GF-D8 (cell line): ENCODE results near the gene PARD3.

Experiments used
- DNase-seq: peaks from one replicate; lab custom pipeline; 2025; lab: John Stamatoyannopoulos, UW

PARD3 gene

DNA sequence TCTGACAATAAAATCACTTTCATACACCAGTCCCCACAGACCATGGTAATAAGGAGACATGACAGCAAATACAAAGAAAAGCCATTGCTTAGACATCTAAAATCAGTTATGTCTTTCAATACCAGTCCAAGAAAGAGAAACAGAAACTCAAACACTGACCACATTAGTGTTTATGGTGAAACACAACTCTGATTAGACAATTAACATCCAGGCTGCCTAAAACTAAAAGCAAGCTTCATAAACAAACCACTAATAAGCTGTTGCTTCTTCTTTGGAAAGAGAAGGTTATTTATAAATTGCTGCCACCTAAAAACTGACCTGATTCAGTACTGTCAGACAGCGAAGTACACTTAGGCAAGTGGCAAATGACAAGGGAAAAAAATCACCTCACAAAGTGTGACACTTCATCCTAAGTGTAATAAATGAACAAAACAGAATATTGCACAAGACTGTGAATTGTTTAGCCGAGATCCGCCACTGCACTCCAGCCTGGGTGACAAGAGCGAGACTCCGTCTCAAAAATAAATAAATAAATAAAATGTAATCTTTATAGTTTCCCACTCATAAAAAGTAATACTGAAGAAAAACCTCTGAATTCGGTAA, 277.4 kb downstream of the PARD3 start:
- no peak for DNase-seq

DNA sequence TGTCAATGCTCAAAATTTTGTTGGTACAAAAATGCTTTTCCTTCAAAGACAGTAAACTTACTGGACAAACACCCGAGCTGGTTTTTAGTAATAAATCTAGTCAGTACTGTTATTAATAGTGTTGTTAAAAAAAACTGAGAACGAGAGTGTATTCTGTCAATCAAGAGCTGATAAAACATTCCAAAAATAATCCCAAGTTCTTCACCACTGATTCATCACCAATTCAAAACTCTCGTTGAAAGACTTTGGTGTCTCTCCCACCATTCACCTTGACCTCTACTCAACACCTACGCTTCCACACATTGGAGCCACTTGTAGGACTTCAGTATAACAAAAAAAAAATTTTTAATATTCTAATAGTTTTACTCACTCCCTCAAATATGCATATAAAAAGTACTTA, 279.2 kb downstream of the PARD3 start:
- DNase-seq, result no peak

DNA sequence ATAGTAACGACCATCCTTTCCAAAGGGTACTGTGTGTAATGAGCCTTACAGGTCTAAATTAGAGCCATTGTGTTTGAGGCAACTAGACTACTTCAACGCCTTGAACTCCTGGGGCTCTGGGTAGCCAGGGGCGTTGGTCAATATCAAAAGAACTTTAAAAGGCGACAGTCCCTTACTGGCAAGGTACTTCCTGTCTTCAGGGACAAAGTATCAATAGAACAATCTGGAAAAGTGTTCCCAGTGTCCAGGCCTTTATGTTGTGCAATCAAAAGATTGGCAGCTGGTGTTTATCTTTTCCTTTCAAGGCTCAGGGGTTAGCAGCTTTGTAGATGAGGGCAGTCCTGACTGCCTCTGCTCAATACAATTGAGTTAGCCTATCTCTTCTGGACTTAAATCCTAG, 284.3 kb downstream of the PARD3 start:
- DNase-seq, result no peak

DNA sequence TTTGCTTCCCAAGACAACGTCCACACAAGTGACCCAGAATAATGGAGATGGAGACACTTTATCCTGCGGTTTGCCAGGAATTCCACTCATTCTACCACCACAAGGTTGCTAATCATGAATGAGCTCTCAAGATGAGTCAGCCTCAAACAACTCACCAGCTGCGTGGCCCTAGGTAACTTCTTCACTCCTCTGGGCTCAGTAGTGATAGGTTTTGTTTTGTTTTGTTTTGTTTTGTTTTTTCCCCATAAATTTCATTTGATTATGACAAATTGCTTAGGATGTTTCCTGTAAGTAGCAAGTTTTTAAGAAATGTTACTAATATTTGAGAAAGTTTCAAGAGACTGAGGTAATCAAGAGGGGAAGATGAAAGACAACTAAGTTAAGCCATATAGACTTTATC, 286.8 kb downstream of the PARD3 start:
- DNase-seq, result no peak

DNA sequence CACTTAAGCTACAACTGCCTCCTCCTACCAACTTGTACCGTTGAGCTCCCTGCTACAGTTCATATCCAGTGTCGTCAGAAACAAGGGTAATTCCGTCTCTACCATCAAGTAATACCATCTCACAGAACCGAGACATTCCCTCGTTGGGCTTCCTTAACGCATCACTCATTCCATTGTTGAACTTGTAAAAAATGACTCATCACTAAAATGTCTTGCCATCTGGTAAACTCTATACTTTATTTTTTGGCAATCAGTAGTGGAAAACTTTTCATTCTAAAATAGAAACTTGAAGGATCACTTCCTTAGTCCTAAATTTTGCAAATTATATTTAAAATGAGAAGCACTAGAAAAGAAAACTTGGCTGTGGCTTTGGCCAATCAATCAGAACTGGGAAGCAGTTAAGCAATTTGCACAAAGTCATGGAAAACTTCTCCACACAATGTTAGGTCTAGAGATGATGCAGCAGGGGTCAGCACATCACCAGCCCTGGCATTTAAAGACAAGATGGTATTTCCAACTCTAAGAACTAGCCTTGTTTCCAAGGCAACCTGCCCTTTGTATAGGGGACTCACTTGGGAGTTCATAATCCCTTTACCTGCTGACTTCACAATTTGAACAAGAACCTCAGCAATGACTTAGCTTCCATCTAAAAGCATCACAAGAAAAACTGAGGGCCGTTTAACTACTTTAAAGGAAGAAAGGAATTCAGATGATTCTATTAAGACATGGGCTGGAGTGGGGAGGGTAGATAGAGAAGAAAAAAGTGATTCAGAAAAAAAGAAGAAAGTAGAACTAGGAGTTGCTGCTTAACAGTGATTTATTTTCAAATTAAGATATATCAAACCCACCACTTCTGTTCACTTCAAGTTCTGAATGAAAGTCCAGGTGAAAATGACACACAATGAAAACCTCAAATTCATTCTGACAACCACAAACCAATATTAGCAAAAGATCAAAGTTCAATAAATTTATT, 288.1 kb downstream of the PARD3 start:
- DNase-seq, result no peak

DNA sequence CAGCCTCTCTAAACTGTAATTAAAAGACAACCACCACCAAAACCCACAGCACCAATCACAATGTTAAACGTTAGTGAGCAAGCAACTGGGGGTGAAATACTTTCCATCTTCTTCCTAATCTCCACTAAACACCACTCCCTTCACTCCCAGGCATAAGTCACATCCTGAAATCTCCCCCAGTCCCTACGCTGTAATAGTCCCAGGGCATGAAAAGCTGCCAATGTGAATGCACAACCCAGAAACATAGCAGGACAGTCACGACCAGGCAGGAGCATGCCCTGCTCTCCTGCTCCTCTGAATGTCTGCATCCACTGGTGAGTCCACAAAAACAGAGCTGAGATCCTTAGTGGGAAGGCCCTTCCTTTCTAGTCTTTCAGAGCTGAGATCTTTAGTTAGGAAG, 288.9 kb downstream of the PARD3 start:
- no peak for DNase-seq

DNA sequence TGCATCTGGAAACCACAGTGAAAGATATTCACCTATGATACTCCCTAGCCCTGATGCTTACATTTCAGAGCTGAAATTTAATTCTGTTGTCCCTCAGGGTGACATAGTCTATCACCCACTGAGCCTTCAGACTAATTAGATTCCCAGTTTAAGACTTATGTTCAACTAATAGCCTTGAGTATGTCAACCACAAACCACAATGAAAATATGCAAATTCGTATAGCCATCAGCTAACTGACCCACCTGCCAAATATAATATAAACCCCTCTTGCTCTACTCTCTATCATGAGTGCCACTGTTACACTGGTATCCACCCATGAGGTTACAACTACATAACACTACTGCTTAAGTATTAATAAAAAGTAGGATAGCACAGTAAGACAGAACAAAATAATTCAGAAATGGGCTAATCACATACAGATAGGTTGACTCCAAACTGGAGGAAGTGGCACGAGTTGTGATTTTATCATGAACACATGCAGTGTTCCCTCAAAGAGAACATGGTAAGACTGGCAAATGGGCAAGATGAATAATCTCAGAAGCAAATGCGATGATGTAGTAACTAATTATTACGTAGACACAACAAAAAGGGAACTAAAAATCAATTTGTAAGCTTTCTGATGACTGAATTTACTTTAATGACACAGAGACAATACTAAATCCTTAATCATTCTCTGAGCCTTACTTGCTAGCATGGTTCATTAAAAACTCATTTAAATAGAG, 290.6 kb downstream of the PARD3 start:
- no peak for DNase-seq

DNA sequence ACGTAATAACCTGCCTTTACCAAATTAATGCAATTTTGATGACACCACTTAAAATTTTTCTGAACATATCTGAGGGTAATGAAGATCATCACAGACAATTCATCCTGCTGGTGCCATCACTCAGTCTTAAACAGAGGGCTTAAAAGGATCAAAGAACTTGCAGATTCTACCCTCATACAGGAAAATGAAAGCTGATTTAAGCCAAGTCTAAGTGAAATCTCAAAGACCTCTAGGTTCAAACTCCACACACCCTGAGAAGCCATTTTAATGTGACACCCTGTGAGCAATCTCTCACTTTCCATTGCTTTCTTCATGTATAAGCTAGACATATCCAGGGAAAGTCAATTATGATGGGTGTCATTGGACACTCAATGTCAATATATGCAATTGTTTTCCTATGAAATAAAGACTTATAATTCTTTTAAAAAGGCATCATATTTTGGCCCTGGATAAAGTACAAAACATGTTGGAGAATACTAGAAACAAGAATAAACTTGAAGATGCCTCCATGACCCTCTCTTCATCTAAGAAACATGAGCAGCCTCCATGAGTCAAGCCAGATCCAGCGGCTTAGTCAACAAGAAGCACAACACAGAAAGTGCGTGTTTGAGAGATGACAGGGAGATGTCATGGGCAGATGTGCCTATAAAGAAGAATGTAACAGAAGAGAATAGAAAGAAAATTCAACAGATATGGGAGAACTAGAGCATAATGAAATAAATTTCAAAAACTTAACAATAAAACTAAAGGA, 291.9 kb downstream of the PARD3 start:
- no peak for DNase-seq

DNA sequence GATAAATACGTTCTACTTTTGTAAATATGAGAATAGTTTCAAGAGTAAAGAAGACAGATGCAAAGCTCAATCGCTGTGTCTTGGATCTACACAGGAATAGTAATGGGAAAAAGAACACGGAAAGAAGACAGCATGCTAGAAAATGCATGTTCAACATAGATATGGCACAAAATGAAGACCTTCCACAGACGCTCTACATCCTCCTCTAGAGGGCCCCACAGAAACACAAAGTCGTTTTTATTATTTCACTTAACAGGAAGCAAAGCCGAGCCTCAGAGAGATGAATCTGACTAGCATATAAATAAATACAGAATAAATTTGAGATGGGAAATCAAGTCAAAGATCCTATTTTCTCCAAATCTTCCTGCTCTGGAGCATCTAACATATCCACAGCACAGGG, 292.6 kb downstream of the PARD3 start:
- no peak for DNase-seq

DNA sequence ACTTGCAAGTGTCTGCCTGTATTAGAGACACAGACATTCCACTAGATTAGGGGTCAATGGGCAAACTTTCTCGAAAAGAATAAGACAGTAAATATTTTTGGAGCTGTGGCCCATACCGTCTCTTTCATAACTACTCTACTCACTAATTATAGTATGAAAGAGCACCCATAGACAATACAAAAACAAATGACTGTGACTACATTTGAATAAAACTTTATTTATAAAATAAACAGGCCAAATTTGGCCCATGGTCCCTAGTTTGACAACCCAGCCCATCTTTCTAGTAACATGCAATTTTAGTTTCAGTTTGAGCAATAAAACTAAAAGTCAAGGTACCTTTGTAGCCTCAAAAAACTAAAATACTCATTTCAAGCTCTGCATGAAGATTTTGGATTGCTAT, 294.6 kb downstream of the PARD3 start:
- no peak for DNase-seq

DNA sequence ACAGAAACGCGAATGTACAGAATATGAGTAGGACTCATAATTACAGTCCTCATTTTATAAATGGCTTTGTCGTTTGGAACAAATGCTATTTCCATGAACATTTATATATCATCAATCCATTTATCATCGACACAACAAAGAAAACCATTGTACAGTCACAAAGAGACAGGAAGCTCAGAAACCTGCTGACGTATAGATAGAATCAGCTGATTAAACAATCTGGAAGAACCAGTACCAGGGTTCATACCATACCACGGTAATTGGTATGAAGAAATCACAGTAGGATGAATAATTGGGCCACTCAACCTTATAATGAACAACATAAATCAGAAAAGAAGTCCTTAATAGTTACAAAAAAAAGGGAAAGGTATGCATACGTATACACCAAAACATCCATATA, 295.0 kb downstream of the PARD3 start:
- no peak for DNase-seq

DNA sequence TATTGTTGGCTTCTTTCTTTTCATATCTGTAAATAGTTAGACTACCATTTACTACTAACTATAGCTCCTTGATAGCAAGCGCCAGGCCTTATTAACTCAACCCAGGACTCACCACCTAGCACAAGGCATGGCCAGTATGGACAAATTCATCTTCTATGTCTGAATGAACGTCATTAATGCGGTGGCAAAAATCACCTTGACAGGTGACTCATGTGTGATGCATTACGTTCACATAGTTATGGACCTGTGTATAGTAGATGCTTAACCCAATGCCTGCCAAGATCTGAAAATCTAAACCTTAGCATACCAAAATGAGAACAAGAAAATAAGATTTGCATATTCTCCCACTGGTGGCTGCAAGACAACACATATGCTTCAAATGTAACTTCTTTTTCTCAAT, 300.8 kb downstream of the PARD3 start:
- no peak for DNase-seq

DNA sequence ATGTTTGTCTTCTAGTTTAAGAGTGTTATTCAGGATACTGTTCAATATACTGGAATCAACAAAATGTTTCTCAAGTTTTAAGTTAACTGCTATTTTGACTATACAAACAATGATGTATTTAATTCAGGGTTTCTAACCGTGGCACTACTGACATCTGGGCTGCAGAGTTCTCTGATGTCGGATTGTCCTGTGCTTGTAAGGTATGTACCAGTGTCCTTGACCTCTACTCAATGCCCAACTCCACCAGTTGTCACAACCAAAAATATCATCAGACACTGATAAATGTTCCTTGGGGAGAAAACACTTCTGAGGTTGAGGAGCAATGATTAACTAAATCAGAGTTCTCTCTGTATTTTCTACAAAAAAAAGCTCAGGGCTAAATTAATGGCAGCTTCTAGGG, 301.5 kb downstream of the PARD3 start:
- no peak for DNase-seq

DNA sequence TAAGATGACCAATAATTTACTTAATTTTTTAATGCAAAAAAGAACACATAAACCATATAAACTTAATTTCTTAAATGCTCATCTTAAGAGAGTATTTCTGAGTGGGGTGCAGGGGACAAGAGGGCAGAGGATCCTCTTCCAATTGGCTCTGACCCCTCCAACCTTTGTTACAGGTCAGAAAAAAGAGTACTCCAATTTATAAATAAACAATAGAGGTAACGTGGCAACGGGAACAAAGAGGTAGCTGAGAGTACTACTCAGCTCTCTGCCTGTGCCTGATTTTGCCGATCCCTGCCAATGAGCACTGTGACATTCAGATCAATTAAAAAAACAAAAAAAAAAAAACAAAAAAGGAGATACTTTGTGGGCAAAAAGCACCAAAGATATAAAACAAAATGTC, 307.9 kb downstream of the PARD3 start:
- no peak for DNase-seq

DNA sequence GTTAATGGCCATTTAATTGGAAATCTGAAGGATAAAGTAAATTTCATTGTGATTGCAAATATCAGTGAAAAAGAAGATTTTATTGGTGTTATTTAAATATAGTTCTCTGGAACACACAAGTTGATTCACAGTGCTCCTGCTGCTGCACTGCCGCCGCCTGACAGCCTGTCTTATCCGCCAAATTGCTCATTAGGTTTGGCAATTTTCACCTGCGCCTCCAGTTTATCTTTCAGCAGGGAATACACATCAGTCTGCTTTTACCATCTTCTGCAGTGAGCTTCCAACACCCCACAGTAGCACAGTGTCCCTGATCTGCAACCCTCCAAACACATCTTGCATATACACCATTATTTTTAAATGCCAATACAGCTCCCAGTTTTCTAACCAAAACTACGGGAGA, 308.3 kb downstream of the PARD3 start:
- no peak for DNase-seq

DNA sequence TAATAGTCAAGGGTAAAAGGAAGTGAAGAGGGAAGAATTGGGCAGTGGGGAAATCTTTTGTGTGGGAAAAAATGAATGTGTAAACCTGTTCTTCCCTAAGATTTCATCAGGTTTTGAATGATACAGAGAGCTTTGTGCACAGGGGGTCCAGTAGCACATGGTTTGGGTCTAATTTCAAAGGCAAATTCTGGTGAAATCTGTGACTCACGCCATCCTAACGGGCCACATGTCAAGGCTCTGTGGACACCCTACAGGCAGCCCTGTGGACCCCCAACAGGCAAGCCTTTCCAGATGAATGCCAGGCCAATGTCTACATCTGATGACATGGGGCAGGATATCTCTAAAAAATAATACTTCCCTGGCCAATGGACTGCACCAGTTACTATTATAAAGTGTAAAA, 309.8 kb downstream of the PARD3 start:
- no peak for DNase-seq

DNA sequence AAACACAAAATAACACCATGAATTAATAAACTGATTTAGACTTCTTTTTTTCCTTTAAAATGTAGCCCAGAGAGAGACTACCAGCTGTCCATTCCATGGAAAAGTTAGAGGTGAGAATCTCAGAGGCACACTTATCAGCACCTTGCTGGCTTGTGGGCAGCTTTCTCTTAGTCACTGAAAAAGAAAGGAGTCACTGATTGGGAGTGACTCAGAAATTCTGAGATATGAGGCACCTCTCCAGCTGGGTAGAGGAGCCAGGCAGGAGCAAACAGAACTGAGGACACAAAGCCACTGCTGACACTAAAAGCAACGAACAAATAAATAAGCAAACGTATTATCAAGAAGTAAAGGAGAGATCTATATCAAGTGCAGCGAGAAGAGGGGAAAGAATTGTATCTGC, 310.6 kb downstream of the PARD3 start:
- no peak for DNase-seq

DNA sequence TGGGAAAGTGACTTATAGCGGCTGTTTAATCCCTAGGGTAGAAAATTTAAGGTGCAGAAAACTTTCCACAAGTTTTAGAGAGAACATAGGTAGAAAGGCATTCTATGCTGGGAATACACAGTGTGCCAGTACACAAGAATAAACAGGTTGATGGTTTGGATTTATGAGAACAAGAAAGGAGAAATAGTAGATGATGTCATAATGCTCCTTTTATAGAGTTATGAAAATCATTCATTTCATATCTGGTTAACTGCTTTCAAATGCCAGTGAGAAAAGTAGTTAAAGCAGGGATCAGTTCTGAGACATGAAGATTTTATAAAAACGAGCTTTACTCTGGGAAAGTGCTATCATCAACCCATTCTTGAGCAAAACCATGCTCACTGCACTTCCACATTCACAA, 311.4 kb downstream of the PARD3 start:
- no peak for DNase-seq

DNA sequence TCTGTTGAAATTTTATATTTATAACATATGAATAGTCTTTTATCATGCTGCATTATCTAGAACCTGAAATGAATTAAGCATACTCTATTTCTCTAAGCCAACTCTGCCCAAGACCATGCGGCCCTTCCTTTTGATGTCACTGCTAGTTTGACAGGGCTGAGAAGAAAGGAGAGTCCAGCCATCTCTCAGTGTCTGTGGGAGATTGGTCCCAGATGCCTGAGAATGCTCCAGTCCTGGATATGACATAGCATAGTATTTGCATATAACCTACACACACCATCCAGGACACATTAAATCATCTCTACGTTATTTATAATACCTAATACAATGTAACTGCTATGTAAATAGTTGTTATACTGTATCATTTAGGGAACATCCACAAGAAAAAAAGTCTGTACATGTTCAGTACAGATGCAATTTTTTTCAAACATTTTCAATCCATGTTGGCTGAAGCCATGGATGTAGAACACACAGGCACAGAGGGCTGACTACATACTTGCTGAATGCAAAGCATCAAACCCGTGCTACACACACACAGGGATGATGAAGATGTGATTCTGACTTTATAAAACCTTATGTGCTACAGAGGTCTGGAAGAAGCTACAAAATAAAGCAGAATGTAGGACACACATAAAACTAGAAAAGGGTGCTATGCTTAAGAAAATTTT, 315.4 kb downstream of the PARD3 start:
- DNase-seq, result no peak

DNA sequence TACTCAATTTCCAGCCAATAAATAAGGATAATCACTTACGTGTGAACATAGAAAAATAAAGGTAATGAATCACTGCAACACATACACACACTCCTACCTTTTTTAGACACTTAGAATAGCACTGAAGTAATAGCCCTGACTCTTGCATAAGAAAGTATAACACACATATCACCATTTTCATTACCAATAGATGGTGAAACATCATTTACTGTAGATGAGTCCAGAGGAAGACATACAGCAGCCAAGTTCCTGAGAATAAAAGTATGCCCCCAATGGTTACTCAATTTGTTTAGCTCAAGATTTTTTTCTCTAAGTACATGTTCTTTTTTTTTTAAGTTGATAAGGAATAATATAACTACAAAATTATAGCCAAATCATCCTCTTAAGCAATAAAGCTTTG, 316.3 kb downstream of the PARD3 start:
- DNase-seq, result no peak

DNA sequence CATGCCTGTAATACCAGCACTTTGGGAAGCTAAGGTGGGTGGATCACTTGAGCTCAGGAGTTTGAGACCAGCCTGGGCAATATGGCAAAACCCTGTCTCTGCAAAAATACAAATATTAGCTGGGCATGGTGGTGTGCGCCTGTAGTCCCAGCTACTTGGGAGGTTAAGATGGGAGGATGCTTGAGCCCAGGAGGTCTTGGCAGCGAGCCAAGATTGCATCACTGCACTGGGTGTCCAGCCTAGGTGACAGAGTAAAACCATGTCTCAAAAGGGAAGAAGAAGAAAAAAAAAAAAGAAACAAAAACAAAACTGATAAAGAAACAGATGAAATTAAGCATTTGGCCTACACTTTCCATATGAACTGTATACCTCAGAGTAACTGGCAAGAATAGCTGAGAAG, 319.2 kb downstream of the PARD3 start:
- DNase-seq, result no peak

DNA sequence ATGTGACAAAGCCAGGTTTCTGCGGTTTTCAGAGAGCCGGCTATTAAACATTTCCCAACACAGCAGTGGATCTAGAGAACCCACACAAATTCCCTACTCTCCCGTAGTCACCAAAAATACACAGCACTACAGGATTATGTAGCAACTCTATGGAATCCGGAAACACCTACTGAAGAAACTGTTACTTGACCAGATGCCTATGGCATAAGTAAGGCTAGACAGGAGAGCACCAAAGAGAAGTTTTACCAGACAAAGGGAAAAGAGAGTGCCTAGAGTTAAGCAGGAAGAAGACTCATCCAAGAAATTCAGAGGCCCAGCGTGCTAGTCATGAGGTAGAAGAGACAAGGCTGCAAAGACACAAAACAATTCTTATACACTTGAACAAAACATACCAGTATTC, 321.1 kb downstream of the PARD3 start:
- DNase-seq, result no peak
